PC-3 (cell line): ENCODE measurements around the gene GALR3. TPM values are rescaled to one million over a fixed set of nuclear protein-coding genes. Genes with fewer than 3 reads are reported as not detected.

Source experiments
- ATAC-seq: fragments of 200-7000 bp; cut with Tn5 transposase; 2 replicates; pipeline ENCODE4 v1.9.1; 2020; ENCODE audit warnings: mild to moderate bottlenecking, moderate library complexity
- BruUV-seq: library from RNA; stranded (reverse); fragments of 400-500 nt; replicated peaks from 2 replicates; lab custom pipeline; 2021; lab: Mats Ljungman, UMichigan
- CTCF ChIA-PET: fragments of 300-600 bp; sonication (Branson Sonifier 250); formaldehyde crosslinking; loops from one replicate; lab custom pipeline; 2022; ENCODE audit warnings: antibody characterized with exemption; lab: Charles Lee
- POLR2A ChIA-PET: fragments of 300-600 bp; sonication (Branson Sonifier 250); formaldehyde crosslinking; loops from one replicate; lab custom pipeline; 2022; ENCODE audit warnings: antibody characterized with exemption; ENCODE audit not compliant: unreplicated experiment; lab: Charles Lee
- DNase-seq: peaks from one replicate; pipeline ENCODE4 v3.0.0-alpha.2; 2015
- H2AFZ ChIP-seq: fragments of 300-600 bp; sonication (generic); 2 replicates; pipeline ENCODE4 v1.6.0; 2016; ENCODE audit warnings: antibody characterized with exemption, low read length
- H3F3A ChIP-seq: fragments of 300-600 bp; sonication (generic); one replicate; pipeline ENCODE4 v1.6.0; 2017; ENCODE audit warnings: antibody characterized with exemption, low read length, control low read depth, mild to moderate bottlenecking; ENCODE audit not compliant: unreplicated experiment
- H3K27ac ChIP-seq: fragments of 300-600 bp; sonication (generic); 2 replicates; pipeline ENCODE4 v1.5.1; 2016; ENCODE audit warnings: mild to moderate bottlenecking, low read length
- H3K27me3 ChIP-seq: fragments of 300-600 bp; sonication (generic); 2 replicates; pipeline ENCODE4 v1.6.1; 2016; ENCODE audit warnings: low read length, mixed read lengths
- H3K36me3 ChIP-seq: fragments of 300-600 bp; sonication (generic); 2 replicates; pipeline ENCODE4 v1.6.1; 2016; ENCODE audit warnings: low read depth, mixed run types, low read length, mixed read lengths
- H3K4me1 ChIP-seq: fragments of 300-600 bp; sonication (generic); 2 replicates; pipeline ENCODE4 v1.5.1; 2016; ENCODE audit warnings: low read length; ENCODE audit not compliant: insufficient read depth
- H3K4me2 ChIP-seq: fragments of 300-600 bp; sonication (generic); 2 replicates; pipeline ENCODE4 v1.6.0; 2016; ENCODE audit warnings: low read length
- H3K4me3 ChIP-seq: fragments of 300-600 bp; sonication (generic); 2 replicates; pipeline ENCODE4 v1.5.1; 2016; ENCODE audit warnings: mild to moderate bottlenecking, low read length, mixed read lengths
- H3K79me2 ChIP-seq: fragments of 300-600 bp; sonication (generic); 2 replicates; pipeline ENCODE4 v1.6.1; 2017; ENCODE audit warnings: low read length, mixed read lengths
- H3K9ac ChIP-seq: fragments of 300-600 bp; sonication (generic); 2 replicates; pipeline ENCODE4 v1.6.0; 2016; ENCODE audit warnings: mild to moderate bottlenecking, low read length
- H3K9me2 ChIP-seq: fragments of 300-600 bp; sonication (generic); replicated peaks from 2 replicates; pipeline ENCODE4 v1.6.1; 2016; ENCODE audit warnings: mixed run types, low read length, mixed read lengths
- H3K9me3 ChIP-seq: fragments of 300-600 bp; sonication (generic); 2 replicates; pipeline ENCODE4 v1.6.1; 2016; ENCODE audit warnings: low read length, mixed read lengths
- H4K20me1 ChIP-seq: fragments of 300-600 bp; sonication (generic); 2 replicates; pipeline ENCODE4 v1.6.1; 2016; ENCODE audit warnings: low read length, mixed read lengths
- CTCF ChIP-seq: fragments of 300-600 bp; sonication (generic); conservative IDR thresholded peaks from 2 replicates; pipeline ENCODE4 v1.5.1; 2017; ENCODE audit warnings: antibody characterized with exemption, low read depth, mild to moderate bottlenecking, low read length
- EZH2 ChIP-seq: fragments of 300-600 bp; sonication (generic); IDR thresholded peaks from one replicate; pipeline ENCODE4 v1.6.1; 2017; ENCODE audit warnings: antibody characterized with exemption, mild to moderate bottlenecking, low read length; ENCODE audit not compliant: unreplicated experiment
- EZH2phosphoT487 ChIP-seq: fragments of 300-600 bp; sonication (generic); IDR thresholded peaks from 2 replicates; pipeline ENCODE4 v1.6.1; 2018; ENCODE audit warnings: mild to moderate bottlenecking, antibody characterized with exemption, low read length, borderline replicate concordance
- intact Hi-C: fragments of 100-400 bp; cut with micrococcal nuclease; formaldehyde crosslinking; loops from 2 replicates; pipeline ENCODE4 v1.9.0; 2023
- total RNA-seq: library from RNA; depleted of rRNA; stranded (reverse); fragments of >200 nt; gene quantifications from 2 replicates; pipeline ENCODE4 v1.2.3, GENCODE V29; 2014

GALR3 gene
- total RNA-seq, 1 experiment from 2014 or later = not detected

- Histone ChIP-seq H3K4me3 (no peak overlapping the region), H3K9me2 (no peaks in the 10 kb centered on the region), H3K9me3 (no peaks in the 10 kb centered on the region), H3F3A (no peaks in the 10 kb centered on the region), H3K4me2 (no peak overlapping the region), H3K4me1 (no peaks in the 10 kb centered on the region), H3K27me3 (no peaks in the 10 kb centered on the region), H2AFZ (no peak overlapping the region), H3K9ac (no peak overlapping the region), H4K20me1 (no peaks in the 10 kb centered on the region), H3K36me3 (no peaks in the 10 kb centered on the region; the same call in 1 of the 2 replicates), H3K79me2 (no peaks in the 10 kb centered on the region), H3K27ac (no peak overlapping the region)
- POLR2A ChIA-PET = no interaction called here
- no TSS peak for BruUV-seq
- DNase-seq (no peak), ATAC-seq (no peak)
- CTCF ChIA-PET = no interaction called here
- TF ChIP-seq CTCF (no peak), EZH2 (no peak), EZH2phosphoT487 (no peak)
- intact Hi-C loops = no loop called here
Measured at GRCh38 chr22:37832022-37832857, 9.1 kb downstream of the GALR3 start.

- no peak overlapping the region for H3K27ac ChIP-seq
- no peak for DNase-seq
- no TSS peak for BruUV-seq
- no peaks in the 10 kb centered on the region for H3K9me2 ChIP-seq
- no peak overlapping the region for H2AFZ ChIP-seq
- intact Hi-C loops = no loop called here
- H3F3A ChIP-seq = no peaks in the 10 kb centered on the region
- no peaks in the 10 kb centered on the region for H3K9me3 ChIP-seq
- peaks cover 26% of the 10 kb centered on the region for H3K79me2 ChIP-seq
- peaks cover 4% of the 10 kb centered on the region; the same call in 1 of the 2 replicates for H3K4me1 ChIP-seq
- no peak for ATAC-seq
- H3K9ac ChIP-seq = no peak overlapping the region
- H3K27me3 ChIP-seq = no peaks in the 10 kb centered on the region
- POLR2A ChIA-PET = no interaction called here
- CTCF ChIA-PET = no interaction called here
- H3K4me2 ChIP-seq = peak overlapping the region; percentile 90
- no peak for TF ChIP-seq CTCF
- no peak for TF ChIP-seq EZH2phosphoT487
- no peak for TF ChIP-seq EZH2
- H4K20me1 ChIP-seq = no peaks in the 10 kb centered on the region
- H3K4me3 ChIP-seq = peak overlapping the region; percentile 88
- H3K36me3 ChIP-seq = no peaks in the 10 kb centered on the region
Measured at GRCh38 chr22:37842015-37842793, 19.0 kb downstream of the GALR3 start.
